NOMO-1 treated with dmso at 0.1 percent for 144 hours (cell line): ENCODE measurements around the gene ASB4.
A peak's percentile ranks its signal among the peaks of the same experiment; 100 is the strongest.
"Not testable (repeated sequence)": the region's sequence is repeated elsewhere in the genome, so short reads cannot be mapped to it uniquely, and the experiment has no call there.

Experiments used
- DNase-seq: peaks from one replicate; lab custom pipeline; 2025; ENCODE audit not compliant: unreplicated experiment; lab: John Stamatoyannopoulos, UW

Gene ASB4

GRCh38 chr7:95485391-95486123, at the start of gene ASB4:
Gene ASB4, plus strand, starts transcription at chr7:95485943. Its CDS starts 29 bp downstream, at chr7:95485972.
- DNase-seq = no peak

DNA sequence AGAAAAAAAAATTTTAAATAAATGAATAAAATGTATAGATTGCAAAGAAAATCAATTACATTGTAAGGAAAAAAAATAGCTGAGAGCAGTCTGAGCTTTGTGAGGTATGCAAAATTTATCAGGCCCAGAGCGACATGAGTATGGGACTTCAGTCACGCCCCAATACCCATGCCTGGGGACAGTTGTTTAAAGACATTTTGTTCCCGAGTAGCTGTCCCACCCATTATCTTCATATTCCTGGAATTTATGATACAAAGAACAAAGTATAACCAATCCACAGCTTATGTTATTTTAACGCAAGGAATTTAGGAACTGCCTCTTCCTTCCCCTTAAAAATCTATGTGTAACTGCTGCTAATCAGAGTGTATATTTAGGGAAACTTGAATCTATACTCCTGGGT, 49.3 kb upstream of the ASB4 start:
- DNase-seq = no peak

DNA sequence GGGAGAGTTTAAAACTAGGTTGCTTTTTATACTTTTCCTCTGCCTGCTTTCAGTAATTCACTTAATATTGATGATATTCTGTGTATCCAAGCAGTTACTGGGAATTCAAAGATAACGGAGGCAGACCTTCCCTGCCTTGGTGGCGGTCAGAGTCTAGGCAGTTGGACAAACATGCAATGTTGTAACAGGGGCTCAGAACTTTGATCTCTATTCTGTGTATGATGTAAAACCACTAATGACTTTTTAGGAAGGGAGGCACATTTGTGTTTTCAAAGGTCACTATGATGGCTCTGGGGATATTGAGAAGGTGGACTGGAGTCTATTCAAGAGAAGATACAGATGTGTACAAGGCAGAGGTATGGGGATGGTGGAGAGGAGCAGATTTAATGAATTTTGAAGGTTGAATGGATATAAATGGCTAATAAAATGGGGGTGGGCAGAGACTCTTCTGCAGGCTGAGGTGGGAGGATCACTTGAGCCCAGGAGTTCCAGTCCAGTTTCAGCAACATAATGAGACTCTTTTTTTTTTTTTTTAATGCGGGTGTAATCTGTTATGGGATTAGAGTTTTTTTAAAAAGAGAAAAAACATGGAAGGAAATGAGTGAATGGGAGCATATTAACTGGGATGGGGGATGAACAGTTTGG, 45.2 kb upstream of the ASB4 start:
- DNase-seq = no peak

DNA sequence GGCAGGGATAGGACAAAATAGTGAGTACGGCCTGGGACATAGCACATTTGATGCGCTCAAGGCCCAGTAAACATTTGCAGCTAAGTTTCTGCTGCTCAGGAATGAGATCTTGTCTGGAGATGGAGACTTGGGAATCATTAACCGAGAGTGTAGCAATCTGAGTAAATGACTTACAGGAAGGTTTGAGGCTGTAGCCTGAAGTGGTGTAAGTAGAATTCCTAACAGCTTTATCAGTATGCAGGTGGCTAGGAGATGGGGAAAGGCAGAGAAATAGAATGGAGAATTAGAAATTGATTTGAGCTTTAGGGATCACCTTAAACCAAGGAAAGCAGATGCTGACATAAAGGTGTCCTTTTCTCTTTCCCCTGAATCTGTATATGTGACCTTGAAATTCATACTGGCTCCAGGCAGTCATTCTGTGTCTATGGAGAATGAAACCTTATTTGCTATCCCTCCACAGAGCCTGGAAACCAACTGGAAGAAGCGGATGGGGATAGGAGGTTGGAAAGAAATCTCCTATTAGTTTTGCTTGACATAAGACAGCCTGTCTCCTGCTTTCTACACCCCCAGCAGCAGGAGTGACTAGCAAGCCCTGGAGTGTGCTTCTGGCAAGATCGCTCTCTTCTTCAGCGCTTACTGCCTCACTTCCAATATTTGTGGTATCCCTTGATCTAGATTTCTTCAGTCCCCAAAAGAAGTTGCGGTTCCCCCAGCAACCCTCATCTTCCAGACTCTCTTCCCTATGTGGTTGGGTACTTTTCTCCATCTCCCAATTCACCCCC, 44.5 kb upstream of the ASB4 start:
- no peak for DNase-seq

DNA sequence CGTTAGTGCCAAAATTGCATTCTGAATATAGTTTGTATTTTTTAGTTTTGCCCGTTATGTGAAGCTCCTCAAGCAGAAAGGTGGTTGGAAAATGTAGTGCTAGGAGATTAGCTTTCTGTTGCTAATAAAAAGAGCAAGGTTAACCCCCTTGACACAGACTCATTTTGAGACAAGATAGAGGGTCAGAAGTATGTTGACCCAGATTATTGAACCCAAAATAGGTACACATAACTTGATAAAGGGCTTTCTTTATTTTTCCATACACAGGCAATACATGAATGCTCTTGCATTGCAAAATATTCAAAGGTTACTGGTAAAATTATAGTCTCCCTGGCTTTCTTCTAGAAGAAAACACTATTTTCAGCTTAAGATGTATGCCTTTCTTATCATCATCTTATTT, 40.9 kb upstream of the ASB4 start:
- DNase-seq = no peak

DNA sequence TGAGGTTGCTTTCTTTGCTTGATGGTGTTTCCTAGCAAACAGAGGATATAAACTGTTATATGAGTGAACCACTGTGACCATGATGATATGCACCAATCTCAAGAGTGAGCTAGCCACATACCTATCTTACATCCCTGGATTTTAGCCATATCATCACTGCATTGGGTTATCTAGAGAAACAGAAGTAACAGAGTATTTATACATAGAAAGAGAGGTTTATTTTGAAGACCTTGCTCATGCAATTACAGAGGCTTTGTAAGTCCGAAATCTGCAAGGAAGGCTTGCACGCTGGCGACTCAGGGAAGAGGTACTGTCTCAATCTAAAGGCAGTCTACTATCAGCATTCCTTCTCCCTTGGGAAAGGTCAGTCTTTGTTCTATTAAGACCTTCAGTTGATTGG, 39.1 kb upstream of the ASB4 start:
- no peak for DNase-seq

- DNase-seq = no peak
These were observed 31.2 kb upstream of the ASB4 start for GRCh38 chr7:95454438-95455045.

DNA sequence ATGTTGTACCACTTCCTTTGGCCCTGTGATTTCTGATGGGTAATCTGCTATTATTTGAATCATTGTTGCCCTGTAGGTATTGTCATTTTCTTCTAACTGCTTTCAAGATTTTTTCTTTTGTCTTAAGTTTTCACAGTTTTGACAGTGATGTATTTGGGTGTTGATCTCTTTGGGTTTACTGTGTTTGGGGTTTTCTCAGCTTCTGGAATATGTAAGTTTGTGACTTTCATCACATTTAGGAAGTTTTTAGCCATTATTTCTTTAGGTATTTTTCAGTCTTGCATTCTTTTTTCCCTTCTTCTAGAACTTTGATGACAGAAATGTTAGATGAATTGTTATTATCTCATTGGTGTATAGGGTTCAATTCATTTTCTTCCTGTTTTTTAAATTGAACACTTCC, 27.8 kb upstream of the ASB4 start:
- DNase-seq = no peak

GRCh38 chr7:95460653-95461052, 25.1 kb upstream of the ASB4 start:
- DNase-seq = not testable (repeated sequence)

DNA sequence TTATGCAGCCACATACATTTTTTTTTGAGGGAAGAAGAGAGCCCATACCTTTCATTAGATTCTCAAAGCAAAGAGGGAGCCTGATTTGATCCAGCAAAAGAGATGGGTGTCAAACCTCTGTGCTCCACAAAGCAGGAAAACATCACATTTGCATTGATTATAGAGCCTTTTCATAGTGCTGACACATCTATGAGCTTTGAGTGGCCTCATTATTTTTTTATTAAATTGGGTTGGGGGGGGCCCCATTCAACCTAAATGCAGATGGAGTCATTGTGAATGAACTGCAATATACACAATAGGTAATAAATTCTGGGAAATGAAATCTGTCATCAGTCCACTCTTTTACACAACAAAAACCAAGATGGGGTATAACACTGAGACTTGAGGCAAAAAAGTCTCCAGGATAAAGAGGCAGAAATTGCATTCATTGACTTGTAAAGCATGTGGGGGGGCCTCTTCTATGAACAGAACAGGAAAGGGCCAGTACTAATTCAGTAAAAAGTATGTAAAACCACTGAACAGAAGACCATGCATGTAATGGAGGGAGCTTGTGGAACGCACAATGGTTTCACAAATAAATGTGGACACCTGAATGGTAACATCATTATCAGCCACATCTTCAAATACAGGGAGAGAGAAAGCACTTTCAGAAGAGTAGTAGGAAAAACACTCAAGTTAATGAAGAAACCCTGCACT, 17.7 kb upstream of the ASB4 start:
- no peak for DNase-seq

DNA sequence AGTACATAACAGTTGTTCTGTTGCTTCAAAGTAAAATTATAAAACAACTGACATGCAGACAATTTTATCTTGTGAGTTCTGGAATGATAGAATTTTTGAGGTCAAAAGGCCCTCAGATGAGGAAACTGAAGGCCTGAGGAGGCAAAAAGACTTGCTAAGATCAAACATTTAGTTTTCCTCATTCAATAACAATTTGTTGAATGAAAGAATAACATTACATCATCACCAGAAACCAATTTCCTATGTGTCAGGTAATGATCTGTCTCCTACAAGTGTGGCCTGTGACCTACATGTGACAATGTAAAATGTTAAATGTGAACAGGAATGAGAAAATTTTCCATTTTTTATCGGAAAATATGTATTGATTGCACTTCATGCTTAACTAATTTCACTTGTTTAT, 16.6 kb upstream of the ASB4 start:
- DNase-seq = no peak

GRCh38 chr7:95469848-95470247, 15.9 kb upstream of the ASB4 start:
- DNase-seq = no peak

DNA sequence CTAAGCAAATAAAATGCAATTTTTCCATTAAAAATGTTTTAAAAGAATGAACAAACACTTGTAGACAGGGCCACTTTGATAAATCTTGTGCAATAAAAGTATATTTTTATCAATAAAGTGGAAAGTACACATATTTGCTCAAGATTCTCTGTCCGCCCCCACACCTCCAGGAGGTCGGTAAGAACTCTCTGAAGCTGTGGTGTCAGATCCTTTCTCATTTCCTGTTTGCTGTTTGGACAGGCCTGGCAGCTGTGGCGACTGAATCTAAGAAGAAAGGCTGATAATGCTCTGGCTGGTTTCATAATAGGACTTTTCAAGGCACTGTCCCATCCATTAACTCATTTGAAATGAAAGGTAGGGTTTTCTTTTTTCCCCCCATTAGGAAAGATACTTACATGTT, 15.3 kb upstream of the ASB4 start:
- DNase-seq = no peak

DNA sequence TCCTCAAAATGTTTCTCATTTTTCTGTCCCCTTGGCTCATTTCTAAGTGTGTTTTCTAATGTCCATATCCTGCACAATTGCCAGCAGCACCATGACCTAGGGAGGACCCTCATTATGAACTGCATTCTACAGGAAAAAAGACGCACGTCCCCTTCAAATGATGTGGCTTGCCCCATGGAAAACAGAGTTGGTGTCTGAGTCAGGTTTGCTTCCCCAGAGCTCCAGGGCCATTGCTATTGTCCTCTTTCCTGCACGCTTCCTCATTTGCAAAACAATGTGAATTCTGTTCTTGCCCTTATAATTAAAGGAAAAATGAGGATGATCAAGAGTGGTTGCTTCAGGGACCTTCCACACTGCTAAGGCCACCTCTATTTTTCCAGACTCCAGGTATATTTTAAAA, 14.7 kb upstream of the ASB4 start:
- no peak for DNase-seq

DNA sequence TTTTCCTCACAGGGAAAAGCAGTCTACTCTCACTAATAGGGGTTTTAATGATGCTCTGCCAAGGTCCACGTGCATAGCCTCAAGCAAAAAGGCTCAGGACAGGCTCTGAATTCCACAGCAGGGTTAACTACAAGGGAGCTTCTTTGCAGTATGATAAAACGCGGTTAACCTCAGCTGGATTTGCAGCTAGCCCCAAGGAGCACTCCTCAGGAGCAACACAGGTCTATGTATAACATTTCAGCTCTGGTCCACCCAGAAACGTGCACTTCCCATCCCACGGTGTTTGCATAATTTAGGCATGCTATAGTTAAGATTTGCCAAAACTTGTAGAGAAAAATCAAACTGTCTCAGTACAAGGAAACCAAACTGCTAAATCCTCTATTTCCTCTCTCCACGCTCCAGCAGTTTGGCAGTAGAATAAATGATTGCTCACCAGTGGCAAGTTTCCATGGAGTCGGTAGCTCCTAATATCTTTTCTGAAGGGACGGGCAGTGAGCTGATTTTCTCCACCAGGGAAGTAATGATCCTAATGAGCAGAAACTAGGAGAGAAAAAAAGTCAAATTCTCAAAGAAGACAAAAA, 13.1 kb upstream of the ASB4 start:
- no peak for DNase-seq

DNA sequence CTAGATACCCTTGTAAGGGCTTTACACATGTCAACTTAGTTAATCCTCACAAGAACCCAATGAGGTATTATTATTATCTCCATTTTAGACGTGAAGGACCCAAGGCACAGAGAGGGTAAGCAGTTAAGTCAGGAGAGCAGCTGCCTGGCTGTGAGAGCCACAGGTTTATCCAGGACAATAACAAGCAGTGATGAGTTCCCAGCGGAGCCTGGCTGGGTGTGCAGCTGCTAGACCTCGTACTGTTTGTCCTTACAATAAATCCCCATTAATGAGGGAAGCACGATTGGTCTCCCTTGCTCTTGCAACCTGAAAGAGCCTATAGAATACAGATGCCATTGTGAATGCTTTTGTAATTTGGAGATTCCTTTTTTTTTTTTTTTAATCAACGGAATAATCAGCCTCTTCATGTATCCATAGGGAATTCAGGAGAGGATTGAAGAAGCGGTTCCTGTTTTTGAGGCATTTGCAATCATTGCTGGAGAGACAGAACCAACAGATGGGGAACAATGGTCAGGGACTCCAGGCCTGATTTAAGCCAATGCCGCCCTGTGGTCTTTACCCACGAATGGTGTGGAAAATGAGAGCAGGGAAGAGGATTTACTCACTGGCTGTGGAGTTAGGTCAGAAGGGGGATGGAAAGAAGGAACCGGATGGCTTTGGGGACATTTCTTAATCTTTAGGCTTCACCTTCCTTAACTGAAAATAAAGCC, 12.3 kb upstream of the ASB4 start:
- DNase-seq = no peak

- no peak for DNase-seq
These were observed 9.5 kb upstream of the ASB4 start for GRCh38 chr7:95476072-95476847.

DNA sequence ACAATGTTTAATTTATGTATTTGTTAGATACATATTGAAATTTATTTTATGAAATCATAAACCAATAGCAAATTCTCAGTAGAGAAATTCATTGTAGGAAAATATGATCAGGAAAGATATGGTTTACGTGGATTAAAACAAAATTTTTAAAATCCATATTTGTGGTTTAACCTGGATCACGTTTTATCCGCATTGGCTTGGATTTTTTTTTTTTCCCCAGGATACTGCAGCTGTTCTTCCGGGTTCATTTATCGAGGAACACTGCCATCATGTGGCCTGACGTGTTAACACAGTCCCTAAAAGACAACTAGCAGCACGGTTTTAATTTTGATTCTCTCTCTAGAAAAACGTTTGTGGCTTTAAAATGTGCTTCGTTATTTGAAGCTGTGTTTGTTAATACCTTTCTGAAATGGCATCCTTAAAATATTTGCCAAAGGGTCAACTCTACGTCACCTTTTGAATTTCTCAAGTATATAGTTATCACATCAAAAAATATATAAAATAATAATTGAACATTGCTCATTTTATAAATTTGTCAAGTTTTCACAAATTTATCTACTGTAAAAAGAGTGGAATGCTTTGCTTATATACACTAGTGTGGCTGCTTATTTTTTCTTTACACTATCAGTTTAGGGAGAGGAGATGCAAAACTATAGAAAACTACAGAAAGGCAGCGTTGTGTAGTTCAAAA, 8.7 kb upstream of the ASB4 start:
- DNase-seq = peak; percentile 58
